Neutrophil (primary cell): ENCODE results near the gene ATP5MC3.

Experiments used
- H3K27ac ChIP-seq: fragments of 200-600 bp; sonication (generic); 2 replicates; pipeline ENCODE4 v1.5.1; 2016; ENCODE audit warnings: mild to moderate bottlenecking, moderate library complexity
- H3K27me3 ChIP-seq: fragments of 200-600 bp; sonication (generic); 2 replicates; pipeline ENCODE4 v1.6.0; 2016; ENCODE audit warnings: mild to moderate bottlenecking
- H3K36me3 ChIP-seq: fragments of 200-600 bp; sonication (generic); 2 replicates; pipeline ENCODE4 v1.5.1; 2017
- H3K4me1 ChIP-seq, 2 experiments: fragments of 200-600 bp in 1 of 2; sonication (generic) in 1 of 2; 1 replicate in 1 of 2; 2 replicates in 1 of 2; pipeline versions ENCODE4 v1.5.1 to v1.6.1; 2013 to 2016; ENCODE audit warnings: low read depth in 1 of 2, low read length in 1 of 2, mild to moderate bottlenecking in 1 of 2, moderate library complexity in 1 of 2; ENCODE audit not compliant: control insufficient read depth in 1 of 2, insufficient read depth in 1 of 2
- H3K4me3 ChIP-seq, 2 experiments: fragments of 200-600 bp in 1 of 2; sonication (generic) in 1 of 2; 1 replicate in 1 of 2; 2 replicates in 1 of 2; pipeline ENCODE4 v1.5.1; 2013 to 2016; ENCODE audit warnings: low read depth in 1 of 2, low read length in 1 of 2, mild to moderate bottlenecking in 1 of 2, moderate library complexity in 1 of 2
- H3K9me3 ChIP-seq: fragments of 200-600 bp; sonication (generic); 2 replicates; pipeline ENCODE4 v1.5.1; 2016
- TF ChIP-seq, protein P1 (sequence below): fragments of 200-600 bp; sonication (generic); IDR thresholded peaks from 2 replicates; pipeline ENCODE4 v1.5.1; 2016; ENCODE audit warnings: antibody characterized with exemption

The ATP5MC3 gene

DNA sequence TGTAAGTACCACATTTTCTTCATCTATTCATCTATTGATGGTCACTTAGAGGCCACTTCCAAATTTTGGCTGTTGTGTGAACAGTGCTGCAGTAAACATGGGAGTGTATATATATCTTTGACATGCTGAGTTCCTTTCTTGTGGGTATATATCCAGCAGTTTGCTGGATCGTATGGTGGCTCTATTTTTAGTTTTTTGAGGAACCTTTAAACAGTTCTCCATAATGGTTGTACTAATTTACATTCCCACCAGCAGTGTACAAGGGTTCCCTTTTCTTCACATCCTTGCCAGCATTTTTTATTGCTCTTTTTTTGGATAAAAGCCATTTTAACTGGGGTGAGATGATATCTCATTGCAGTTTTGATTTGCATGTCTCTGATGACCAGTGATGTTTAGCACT lies 7.3 kb upstream of the ATP5MC3 start:
- no peaks in the 10 kb centered on the region for H3K36me3 ChIP-seq
- peaks cover 51% of the 10 kb centered on the region for H3K27me3 ChIP-seq
- TF ChIP-seq, protein P1, sequence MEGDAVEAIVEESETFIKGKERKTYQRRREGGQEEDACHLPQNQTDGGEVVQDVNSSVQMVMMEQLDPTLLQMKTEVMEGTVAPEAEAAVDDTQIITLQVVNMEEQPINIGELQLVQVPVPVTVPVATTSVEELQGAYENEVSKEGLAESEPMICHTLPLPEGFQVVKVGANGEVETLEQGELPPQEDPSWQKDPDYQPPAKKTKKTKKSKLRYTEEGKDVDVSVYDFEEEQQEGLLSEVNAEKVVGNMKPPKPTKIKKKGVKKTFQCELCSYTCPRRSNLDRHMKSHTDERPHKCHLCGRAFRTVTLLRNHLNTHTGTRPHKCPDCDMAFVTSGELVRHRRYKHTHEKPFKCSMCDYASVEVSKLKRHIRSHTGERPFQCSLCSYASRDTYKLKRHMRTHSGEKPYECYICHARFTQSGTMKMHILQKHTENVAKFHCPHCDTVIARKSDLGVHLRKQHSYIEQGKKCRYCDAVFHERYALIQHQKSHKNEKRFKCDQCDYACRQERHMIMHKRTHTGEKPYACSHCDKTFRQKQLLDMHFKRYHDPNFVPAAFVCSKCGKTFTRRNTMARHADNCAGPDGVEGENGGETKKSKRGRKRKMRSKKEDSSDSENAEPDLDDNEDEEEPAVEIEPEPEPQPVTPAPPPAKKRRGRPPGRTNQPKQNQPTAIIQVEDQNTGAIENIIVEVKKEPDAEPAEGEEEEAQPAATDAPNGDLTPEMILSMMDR: no peak
- H3K4me3 ChIP-seq: no peak overlapping the region
- no peaks in the 10 kb centered on the region for H3K9me3 ChIP-seq
- H3K27ac ChIP-seq: no peak overlapping the region
- no peaks in the 10 kb centered on the region for H3K4me1 ChIP-seq

DNA sequence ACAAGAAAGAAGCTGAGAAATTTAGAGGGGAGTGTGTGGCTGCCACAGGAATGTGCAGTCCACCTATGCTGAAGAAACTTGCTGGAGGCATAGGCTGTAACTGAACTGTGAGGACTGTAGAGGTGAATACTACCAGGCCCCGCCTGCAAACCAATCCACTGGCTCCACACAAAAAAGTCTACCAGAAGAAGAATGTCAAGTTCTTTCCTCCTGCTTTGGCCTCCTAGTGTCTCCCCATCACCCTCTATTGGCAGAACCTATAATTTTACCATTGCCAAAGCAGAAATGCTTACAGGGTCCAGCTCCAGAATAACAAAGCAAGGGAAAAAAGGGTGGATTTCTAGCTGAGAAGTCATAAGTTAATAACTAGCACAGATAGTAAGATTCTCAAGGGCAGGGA lies 5.9 kb upstream of the ATP5MC3 start:
- no peaks in the 10 kb centered on the region for H3K4me1 ChIP-seq
- no peaks in the 10 kb centered on the region for H3K9me3 ChIP-seq
- no peak overlapping the region for H3K4me3 ChIP-seq
- H3K27me3 ChIP-seq: peaks cover 41% of the 10 kb centered on the region
- TF ChIP-seq, protein P1: no peak
- no peaks in the 10 kb centered on the region for H3K36me3 ChIP-seq
- no peak overlapping the region for H3K27ac ChIP-seq

DNA sequence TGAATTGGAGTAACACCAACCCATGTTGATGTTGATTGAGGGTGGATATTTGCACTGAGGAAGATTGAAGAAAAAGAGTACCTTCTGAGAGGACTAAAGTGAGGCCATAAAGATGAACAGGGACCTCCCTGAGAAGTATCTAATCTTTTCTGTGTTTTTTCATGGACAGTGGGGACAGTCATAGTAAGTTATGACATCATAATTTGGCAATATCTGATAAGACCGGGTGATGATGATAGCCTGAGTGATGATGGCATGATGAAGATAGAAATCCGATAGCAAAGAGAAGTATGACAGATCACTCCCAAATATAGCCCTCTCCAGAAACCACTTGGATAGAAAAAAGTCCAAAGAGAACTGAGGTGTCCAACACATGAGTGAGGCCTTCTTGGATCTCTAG lies 2.2 kb upstream of the ATP5MC3 start:
- peaks cover 33% of the 10 kb centered on the region for H3K27me3 ChIP-seq
- H3K4me1 ChIP-seq: peaks cover 16 to 17% of the 10 kb centered on the region in 2 experiments
- TF ChIP-seq, protein P1: no peak

DNA sequence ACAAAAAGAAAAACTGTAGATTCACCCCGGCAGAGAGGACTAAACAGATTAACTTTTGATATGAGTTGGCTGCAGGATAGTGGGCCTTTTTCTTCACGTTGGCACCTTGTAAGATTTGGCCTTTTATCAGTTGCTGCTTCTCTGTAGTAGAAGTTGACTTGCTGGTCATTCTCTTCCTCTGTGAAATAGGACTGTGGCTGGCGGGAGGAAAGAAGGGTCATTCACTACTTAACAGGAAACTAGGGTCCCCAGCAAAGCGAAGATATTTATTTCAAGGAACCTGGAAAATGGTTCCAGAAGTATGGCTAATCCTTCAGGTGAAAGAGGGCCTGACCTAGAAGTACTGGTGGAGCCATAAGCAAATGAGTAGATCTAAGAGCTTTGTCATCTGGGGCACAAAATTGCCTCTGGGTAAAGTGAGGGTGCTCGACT lies 383 bp upstream of the ATP5MC3 start:
- Histone ChIP-seq H3K9me3 (no peaks in the 10 kb centered on the region), H3K4me3 (peak overlapping the region; percentile 78 to 79), H3K36me3 (peaks cover 20% of the 10 kb centered on the region), H3K27me3 (peaks cover 23% of the 10 kb centered on the region), H3K27ac (peak overlapping the region; percentile 75), H3K4me1 (peaks cover 16 to 17% of the 10 kb centered on the region in 2 experiments)
- TF ChIP-seq, protein P1: no peak

More for the DNA sequence above, 2.2 kb upstream of the ATP5MC3 start:
- H3K4me3 ChIP-seq: no peak overlapping the region
- no peak overlapping the region for H3K27ac ChIP-seq
- H3K36me3 ChIP-seq: peaks cover 10% of the 10 kb centered on the region
- H3K9me3 ChIP-seq: no peaks in the 10 kb centered on the region

DNA sequence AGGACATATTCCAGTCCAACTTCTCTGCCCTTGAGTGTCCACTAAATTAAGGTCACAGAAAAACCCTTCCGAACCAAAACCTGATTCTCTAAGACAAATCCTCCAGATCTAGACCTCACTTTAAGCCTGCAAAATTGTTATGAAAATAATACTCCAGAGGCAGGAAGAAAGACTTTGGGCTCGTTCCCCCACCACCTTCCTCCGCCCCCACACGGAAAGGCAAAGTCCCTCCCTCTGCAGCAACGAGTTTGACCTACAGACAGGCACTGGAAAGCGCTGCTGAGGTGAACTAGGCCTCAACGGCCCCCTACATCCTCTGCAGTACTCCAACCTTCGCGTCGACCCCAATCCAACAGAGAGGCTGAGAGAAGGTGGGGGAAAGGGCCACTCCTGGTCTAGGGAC lies 808 bp downstream of the ATP5MC3 start:
- no peaks in the 10 kb centered on the region for H3K9me3 ChIP-seq
- H3K4me3 ChIP-seq: peak overlapping the region; percentile 78 to 79
- peaks cover 20% of the 10 kb centered on the region for H3K36me3 ChIP-seq
- H3K27ac ChIP-seq: peak overlapping the region; percentile 75
- H3K27me3 ChIP-seq: peaks cover 11% of the 10 kb centered on the region
- TF ChIP-seq, protein P1: no peak
- peaks cover 16 to 17% of the 10 kb centered on the region in 2 experiments for H3K4me1 ChIP-seq

DNA sequence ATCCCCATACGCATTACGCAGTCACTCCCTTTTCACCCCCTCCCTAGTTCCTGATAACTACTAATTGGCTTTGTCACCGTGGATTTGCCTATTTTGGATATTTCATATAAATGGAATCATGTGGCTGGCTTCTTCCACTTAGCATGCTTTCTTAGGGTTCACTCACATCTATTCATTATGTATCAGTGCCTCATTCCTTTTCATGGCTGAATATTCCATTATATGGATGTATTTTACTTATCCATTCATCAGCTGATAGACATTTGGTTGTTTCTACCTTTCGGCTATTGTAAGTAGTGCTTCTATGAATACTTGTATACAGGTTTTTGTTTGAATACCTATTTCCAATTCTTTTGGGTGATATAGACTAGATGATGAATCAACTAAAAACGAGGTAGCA lies 4.9 kb downstream of the ATP5MC3 start:
- Histone ChIP-seq H3K4me3 (no peak overlapping the region), H3K27ac (no peak overlapping the region), H3K36me3 (peaks cover 20% of the 10 kb centered on the region), H3K27me3 (no peaks in the 10 kb centered on the region), H3K9me3 (no peaks in the 10 kb centered on the region), H3K4me1 (peaks cover 12 to 13% of the 10 kb centered on the region in 2 experiments)
- TF ChIP-seq, protein P1: no peak
